Fibroblast of gingiva (primary cell): ENCODE data around the gene WNT8A.

Source experiments
- DNase-seq: peaks from one replicate; pipeline ENCODE4 v3.0.0-alpha.2; 2011; ENCODE audit warnings: low read depth

The WNT8A gene

DNA sequence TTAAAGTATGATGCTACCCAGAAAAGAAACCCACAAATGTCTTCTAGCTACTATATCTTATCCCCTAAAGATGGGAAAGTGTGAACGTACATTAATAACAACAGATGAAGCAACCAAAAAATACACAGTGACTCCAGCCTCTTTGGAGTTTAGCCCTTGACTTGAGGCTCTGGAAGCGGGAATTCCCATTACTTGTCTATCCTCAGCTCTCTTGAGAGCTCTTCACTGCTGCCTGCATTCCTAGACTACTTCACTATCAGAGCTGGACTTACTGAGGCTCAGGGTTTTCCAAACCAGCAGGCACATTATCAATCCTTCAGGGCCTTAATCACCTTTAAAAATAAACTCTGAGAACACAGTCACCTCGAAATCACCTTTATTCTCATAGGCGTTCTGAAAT is 56.4 kb downstream of the WNT8A start:
- DNase-seq, result no peak
